IPS-20b (cell line): ENCODE data around the gene ODC1.

Source experiments
- H3K27ac ChIP-seq: one replicate; pipeline ENCODE4 v1.5.1; 2013; ENCODE audit warnings: low read length
- H3K27me3 ChIP-seq: 2 replicates; pipeline ENCODE4 v1.6.1; 2013; ENCODE audit warnings: mild to moderate bottlenecking, low read length, inconsistent platforms; ENCODE audit not compliant: insufficient read depth
- H3K36me3 ChIP-seq: 2 replicates; pipeline ENCODE4 v1.6.1; 2013; ENCODE audit warnings: low read depth, mild to moderate bottlenecking, inconsistent platforms, low read length, moderate library complexity; ENCODE audit not compliant: insufficient read depth
- H3K4me1 ChIP-seq: 2 replicates; pipeline ENCODE4 v1.6.1; 2013; ENCODE audit warnings: mild to moderate bottlenecking, control low read depth, inconsistent platforms, low read length, moderate library complexity; ENCODE audit not compliant: insufficient read depth
- H3K4me3 ChIP-seq: 2 replicates; pipeline ENCODE4 v1.5.1; 2013; ENCODE audit warnings: mild to moderate bottlenecking, low read length, inconsistent platforms
- H3K9ac ChIP-seq: 2 replicates; pipeline ENCODE4 v1.6.1; 2013; ENCODE audit warnings: low read depth, mild to moderate bottlenecking, inconsistent platforms, low read length, moderate library complexity
- H3K9me3 ChIP-seq: 2 replicates; pipeline ENCODE4 v1.6.1; 2013; ENCODE audit warnings: mild to moderate bottlenecking, low read depth, low read length, inconsistent platforms; ENCODE audit not compliant: insufficient read depth

The ODC1 gene

GRCh38 chr2:10408649-10409579, 39.2 kb downstream of the ODC1 start:
- H3K27ac ChIP-seq: no peak overlapping the region

GRCh38 chr2:10407841-10408648, 40.1 kb downstream of the ODC1 start:
- Histone ChIP-seq H3K27me3 (no peaks in the 10 kb centered on the region), H3K36me3 (no peaks in the 10 kb centered on the region), H3K4me1 (peaks cover 3% of the 10 kb centered on the region; the same call in 1 of the 2 replicates), H3K9me3 (no peaks in the 10 kb centered on the region; the same call in 1 of the 2 replicates), H3K9ac (no peak overlapping the region), H3K4me3 (no peak overlapping the region), H3K27ac (no peak overlapping the region)

More at GRCh38 chr2:10408649-10409579, 39.2 kb downstream of the ODC1 start:
- Histone ChIP-seq H3K9ac (no peak overlapping the region), H3K4me3 (no peak overlapping the region), H3K36me3 (no peaks in the 10 kb centered on the region), H3K9me3 (no peaks in the 10 kb centered on the region; the same call in 1 of the 2 replicates), H3K27me3 (no peaks in the 10 kb centered on the region), H3K4me1 (peaks cover 3% of the 10 kb centered on the region; the same call in 1 of the 2 replicates)

- H3K4me3 ChIP-seq: no peak overlapping the region
Measured at GRCh38 chr2:10407432-10407831, 40.7 kb downstream of the ODC1 start.

GRCh38 chr2:10406491-10407188, 41.5 kb downstream of the ODC1 start:
- Histone ChIP-seq H3K4me1 (peaks cover 3% of the 10 kb centered on the region; the same call in 1 of the 2 replicates), H3K4me3 (no peak overlapping the region), H3K9me3 (no peaks in the 10 kb centered on the region), H3K27me3 (no peaks in the 10 kb centered on the region), H3K36me3 (no peaks in the 10 kb centered on the region), H3K27ac (no peak overlapping the region), H3K9ac (no peak overlapping the region)

More at GRCh38 chr2:10407432-10407831, 40.7 kb downstream of the ODC1 start:
- peaks cover 3% of the 10 kb centered on the region; the same call in 1 of the 2 replicates for H3K4me1 ChIP-seq
- H3K27ac ChIP-seq: no peak overlapping the region
- H3K36me3 ChIP-seq: no peaks in the 10 kb centered on the region
- H3K27me3 ChIP-seq: no peaks in the 10 kb centered on the region
- H3K9ac ChIP-seq: no peak overlapping the region
- H3K9me3 ChIP-seq: no peaks in the 10 kb centered on the region; the same call in 1 of the 2 replicates

- H3K9me3 ChIP-seq: no peaks in the 10 kb centered on the region
- H3K4me1 ChIP-seq: peaks cover 3% of the 10 kb centered on the region; the same call in 1 of the 2 replicates
- no peak overlapping the region for H3K9ac ChIP-seq
- no peak overlapping the region for H3K4me3 ChIP-seq
- H3K36me3 ChIP-seq: no peaks in the 10 kb centered on the region
- no peak overlapping the region for H3K27ac ChIP-seq
- H3K27me3 ChIP-seq: no peaks in the 10 kb centered on the region
Measured at GRCh38 chr2:10406016-10406415, 42.1 kb downstream of the ODC1 start.

GRCh38 chr2:10405448-10405847, 42.7 kb downstream of the ODC1 start:
- no peak overlapping the region for H3K9ac ChIP-seq
- H3K4me1 ChIP-seq: peaks cover 3% of the 10 kb centered on the region; the same call in 1 of the 2 replicates
- no peaks in the 10 kb centered on the region for H3K27me3 ChIP-seq
- no peak overlapping the region for H3K27ac ChIP-seq
- no peaks in the 10 kb centered on the region for H3K36me3 ChIP-seq
- H3K9me3 ChIP-seq: no peaks in the 10 kb centered on the region
- no peak overlapping the region for H3K4me3 ChIP-seq

GRCh38 chr2:10404324-10405143, 43.6 kb downstream of the ODC1 start:
- Histone ChIP-seq H3K9ac (no peak overlapping the region), H3K36me3 (no peaks in the 10 kb centered on the region), H3K27ac (no peak overlapping the region)

GRCh38 chr2:10402653-10403215, 45.4 kb downstream of the ODC1 start:
- no peak overlapping the region for H3K27ac ChIP-seq
- no peak overlapping the region for H3K4me3 ChIP-seq
- no peaks in the 10 kb centered on the region for H3K36me3 ChIP-seq
- H3K4me1 ChIP-seq: no peaks in the 10 kb centered on the region
- no peak overlapping the region for H3K9ac ChIP-seq
- H3K9me3 ChIP-seq: no peaks in the 10 kb centered on the region
- H3K27me3 ChIP-seq: no peaks in the 10 kb centered on the region

More at GRCh38 chr2:10404324-10405143, 43.6 kb downstream of the ODC1 start:
- Histone ChIP-seq H3K9me3 (no peaks in the 10 kb centered on the region), H3K4me3 (no peak overlapping the region), H3K4me1 (peaks cover 3% of the 10 kb centered on the region; the same call in 1 of the 2 replicates), H3K27me3 (no peaks in the 10 kb centered on the region)

- no peaks in the 10 kb centered on the region for H3K36me3 ChIP-seq
- H3K4me3 ChIP-seq: no peak overlapping the region
- no peaks in the 10 kb centered on the region for H3K27me3 ChIP-seq
- no peak overlapping the region for H3K27ac ChIP-seq
- H3K9ac ChIP-seq: no peak overlapping the region
- H3K9me3 ChIP-seq: no peaks in the 10 kb centered on the region
- H3K4me1 ChIP-seq: no peaks in the 10 kb centered on the region
Measured at GRCh38 chr2:10402062-10402585, 46.0 kb downstream of the ODC1 start.
